Measurements from ENCODE around the gene GLYAT.
"Not testable (repeated sequence)": the region's sequence is repeated elsewhere in the genome, so short reads cannot be mapped to it uniquely, and the experiment has no call there.

GLYAT gene

DNA sequence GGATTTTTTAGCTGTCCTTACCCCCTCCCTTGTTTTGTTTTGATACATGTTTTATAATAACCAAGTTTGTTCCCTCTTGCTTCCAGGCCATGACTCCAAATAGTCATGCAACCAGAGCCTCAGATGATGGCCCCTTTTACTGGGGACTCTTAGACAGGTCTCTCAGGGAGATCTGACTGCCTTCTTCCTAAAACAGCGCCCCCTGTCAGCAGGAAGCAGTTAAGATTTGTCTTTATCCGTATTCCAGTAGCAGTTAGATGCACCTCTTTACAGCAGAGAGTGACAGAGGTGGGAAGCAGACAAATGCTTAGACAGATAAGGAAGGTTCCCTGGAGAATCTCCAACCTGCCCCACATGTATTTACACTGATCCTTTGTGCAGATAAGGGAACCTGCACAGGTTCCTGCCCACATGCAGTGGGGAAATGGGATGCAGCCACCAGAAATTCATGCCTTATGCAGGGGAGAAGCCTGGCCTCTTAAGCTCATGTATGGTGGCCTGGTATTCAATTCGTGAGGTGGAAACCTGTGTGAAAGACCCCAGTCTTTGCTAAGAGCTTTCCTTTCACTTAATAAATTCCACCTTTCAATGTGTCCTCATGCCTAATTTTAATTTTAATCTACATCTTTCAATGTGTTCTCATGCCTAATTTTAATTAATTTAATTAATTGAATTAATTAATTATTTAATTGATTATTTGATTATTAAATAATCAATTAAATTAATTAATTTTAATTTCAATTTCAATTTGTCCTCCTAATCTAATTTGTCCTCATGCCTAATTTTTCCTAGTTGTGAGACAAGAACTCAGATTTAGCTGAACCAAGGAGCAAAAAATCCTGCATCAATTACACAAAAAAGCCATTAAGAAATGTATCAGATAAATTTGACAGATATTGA, 11.5 kb upstream of the GLYAT start:
- DNase-seq (ENCODE audit: low spot score) = no peak

DNA sequence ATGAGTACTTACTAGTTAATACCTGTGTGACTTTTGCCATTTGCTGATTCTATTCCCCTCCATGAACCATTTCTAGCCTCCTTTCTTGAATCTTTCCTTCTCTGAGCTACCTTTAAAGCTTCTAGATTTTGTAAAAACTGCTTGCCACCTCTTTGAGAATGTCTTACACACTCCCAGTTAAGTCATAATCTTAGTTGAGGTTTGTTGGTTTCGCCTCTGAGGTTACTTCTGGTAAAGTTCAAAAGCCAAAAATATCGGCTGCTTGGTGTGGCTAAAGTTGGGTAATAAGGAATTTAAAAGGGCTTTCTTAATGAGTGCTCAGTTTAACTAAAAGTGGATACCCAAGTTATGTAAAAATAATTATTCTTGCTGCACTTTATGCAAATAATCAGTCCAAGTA, 10.4 kb upstream of the GLYAT start:
- no peak for DNase-seq (ENCODE audit: low spot score)

DNA sequence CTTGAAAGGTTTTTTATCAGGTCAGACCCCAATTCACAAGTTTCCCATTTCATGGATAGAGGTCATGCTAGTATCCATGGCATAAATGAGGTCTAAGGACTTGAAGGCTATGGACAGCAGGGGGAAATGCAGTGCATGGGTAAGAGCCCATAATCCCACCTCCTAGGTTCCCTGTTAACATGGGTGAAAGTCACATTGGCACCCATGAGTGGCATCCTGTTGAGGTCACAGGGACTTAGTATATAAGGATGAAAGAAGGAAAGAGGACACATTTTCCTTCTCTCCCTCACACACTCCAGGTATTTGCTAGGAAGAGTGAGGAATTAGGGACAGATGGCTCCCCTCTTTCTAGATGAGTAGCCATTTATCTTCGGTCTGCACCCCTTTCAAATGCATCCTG, 9.4 kb upstream of the GLYAT start:
- no peak for DNase-seq (ENCODE audit: low spot score)

DNA sequence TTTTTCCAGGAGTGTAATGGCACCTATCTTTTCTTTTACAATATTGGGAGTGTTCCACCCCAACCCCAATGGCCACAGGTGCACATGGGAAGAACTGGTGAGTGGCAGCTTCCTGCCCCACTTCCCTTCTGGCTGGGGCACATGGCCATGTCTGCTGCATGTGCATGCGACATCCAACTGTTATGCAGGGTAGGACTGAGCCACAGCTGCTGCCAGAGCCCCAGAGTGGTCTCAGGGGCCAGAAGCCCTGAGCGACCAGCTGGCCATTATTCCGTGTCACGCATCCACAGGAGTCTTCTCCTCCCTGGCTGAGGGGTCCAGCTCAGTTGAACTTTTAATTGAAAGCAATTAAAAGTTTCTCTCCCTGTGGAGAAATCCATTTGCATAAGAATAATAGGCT, 8.7 kb upstream of the GLYAT start:
- no peak for DNase-seq (ENCODE audit: low spot score)

DNA sequence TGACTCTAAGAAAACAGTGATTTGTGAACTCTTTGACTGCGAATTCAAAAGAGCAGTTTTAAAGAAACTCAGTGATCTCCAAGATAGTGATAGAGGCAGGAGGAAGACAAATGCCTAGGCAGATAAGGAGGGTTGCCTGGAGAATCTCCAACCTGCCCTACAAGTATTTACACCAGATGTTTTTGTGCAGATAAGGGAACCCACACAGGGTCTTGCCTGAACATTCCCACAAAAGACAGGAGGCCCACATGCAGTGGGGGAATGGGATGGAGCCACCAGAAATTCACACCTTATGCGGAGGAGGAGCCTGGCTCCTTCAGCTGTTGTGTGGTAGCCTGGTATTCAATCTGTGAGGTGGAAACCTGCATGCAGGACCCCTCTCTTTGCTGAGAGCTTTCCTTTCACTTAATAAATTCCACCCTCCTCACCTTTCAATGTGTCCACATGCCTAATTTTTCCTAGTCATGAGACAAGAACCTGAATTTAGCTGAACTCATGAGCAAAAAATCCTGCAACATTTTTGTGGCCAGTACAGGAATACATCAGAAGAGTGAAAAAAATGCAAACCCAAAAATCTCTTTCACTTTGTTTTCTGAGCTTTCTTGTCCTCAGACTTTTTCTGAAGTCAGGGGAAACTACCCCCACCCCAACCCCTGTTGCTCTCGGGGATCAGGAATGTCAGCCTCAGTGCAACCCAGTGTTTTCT, 8.1 kb upstream of the GLYAT start:
- DNase-seq (ENCODE audit: low spot score) = no peak

DNA sequence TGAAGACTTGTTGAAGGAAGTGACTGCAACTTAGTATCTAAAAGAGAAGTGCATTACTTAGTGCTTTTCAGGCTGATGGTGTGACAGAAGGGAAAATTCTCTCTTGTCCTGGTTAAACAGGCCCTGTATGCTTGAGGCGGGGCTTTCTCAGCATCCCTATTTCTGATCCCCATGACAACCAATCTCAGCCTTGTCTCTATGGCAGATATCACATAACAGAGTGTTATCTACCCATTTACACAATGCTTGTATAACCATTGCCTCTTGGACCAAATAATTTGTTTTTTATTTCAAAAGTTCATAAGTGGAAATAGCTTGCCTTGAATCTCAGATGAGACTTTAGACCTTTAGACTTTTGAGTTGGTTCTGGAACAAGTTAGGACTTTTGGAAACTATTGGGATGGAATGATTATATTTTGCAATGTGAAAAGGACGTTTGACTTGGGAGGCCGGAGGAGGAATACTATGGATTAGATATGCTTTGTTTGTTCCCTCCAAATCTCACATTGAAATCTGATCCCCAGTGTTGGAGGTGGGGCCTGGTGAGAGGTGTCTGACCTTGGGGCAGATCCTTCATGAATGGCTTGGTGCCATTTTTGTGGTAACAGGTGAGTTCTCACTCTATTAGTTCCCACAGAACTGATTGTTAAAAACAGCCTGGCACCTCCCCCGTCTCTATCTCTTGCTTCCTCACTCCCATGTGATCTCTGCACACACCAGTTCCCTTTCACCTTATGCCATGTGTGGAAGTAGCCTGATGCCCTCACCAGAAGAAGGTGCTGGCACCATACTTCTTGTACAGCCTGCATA, 3.1 kb upstream of the GLYAT start:
- no peak for DNase-seq (ENCODE audit: low spot score)

DNA sequence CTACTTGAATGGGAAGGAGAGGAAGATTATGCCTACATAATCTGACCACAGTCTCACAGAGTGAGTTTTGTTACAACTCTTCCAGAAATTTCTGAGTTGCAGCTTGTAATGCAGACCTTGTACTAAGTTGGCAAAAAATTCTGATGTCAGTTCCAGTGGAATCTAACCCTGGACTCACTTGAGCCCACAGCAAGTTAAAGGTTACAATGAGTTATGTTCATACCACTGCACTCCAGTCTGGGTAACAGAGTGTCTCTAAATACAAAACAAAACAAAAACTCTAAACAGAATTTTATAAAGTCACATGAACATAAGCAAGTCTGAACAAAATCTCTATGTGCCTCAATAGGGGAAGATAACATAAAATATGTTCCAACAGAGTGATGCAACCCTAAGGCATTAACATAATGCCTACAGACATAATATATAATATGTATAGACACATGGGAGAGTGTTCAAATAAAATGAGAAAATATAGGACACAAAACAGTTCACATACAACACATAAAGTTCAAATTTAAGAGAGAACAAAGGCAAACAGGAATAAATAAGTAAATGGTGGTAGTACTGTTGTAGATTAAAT, 1.1 kb downstream of the GLYAT start:
- no peak for DNase-seq (ENCODE audit: low spot score)

DNA sequence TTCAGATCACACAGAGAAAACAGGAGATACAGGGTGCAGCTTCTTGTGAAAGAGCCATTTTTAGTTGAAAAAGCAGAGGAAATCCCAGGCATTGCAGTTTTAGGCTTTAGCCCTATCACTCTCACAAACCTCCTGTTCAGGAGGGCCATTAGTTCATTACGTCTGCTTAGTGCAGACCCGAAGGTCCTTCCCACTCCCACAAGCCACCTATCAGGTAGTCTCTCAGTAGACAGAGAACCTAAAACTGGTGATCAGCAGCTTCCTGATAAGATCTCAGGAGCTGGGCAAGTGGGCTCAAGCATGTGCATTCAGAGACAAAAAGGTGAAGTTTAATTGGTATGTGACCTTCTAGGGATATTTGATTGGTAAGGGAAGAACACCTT, 4.3 kb downstream of the GLYAT start:
- no peak for DNase-seq (ENCODE audit: low spot score)

DNA sequence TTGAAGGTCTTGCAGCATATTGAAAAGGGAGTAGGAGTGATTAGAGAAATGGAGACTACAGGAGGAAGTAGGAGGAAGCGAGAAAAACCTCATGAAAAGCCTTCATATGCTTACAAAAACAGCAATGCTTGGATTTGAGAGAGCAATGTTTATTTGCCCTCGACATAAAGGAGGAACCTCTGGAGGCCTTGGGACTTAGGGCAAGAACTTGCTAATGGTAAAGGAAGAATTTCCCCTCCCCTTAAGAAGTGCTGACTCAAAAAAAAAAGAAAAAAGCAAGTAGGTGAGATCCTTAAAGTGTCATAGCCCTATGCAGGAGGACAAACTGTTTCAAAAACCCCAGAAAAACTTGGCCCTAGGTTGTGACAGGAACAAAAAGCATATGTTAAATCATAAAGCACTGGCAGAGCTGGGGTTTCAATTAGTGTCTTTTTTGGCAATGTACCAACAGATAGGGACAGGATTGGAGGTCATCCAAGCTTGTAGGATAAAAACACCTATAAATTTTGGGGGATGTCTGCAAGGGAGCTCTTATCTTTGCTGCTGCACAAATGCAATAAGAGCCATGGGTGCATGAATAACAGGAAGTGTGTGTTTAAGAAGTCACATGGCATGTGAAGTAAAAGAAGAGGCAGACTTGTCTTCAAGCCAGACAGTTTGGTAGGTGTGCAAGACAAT, 4.9 kb downstream of the GLYAT start:
- DNase-seq (ENCODE audit: low spot score) = no peak

DNA sequence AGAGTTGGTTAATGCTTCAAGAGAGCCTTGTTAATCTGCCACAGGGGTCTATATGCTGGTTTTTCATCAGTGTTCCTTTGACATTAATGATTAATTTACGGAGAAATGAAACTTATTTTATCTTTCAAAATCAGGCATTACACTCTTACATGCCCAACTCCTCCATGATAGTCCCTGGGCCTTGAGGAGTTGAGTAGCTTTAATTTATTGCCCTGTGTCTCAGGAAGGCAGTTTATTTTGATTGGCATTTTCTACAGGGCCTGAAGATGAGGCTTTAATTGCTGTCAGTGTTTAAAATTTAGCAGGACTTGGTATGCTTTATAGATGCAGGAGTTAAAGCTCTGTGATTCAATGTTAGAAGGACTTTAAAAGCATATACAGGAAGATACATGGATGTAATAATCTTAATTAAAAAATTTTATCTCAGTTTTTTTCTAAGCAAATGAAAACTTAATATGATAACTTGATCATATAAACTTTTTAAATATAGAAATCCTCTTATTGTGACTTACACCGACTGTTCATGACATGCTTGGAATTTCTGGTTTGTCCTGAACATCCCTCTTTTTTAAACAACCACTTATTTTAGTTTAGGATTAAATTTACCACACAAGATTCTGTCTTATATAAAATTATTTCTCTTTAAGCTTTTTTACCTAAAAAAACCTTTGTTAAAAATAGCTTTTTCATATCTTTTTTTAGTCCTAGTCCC, 12.2 kb downstream of the GLYAT start:
- no peak for DNase-seq (ENCODE audit: low spot score)

DNA sequence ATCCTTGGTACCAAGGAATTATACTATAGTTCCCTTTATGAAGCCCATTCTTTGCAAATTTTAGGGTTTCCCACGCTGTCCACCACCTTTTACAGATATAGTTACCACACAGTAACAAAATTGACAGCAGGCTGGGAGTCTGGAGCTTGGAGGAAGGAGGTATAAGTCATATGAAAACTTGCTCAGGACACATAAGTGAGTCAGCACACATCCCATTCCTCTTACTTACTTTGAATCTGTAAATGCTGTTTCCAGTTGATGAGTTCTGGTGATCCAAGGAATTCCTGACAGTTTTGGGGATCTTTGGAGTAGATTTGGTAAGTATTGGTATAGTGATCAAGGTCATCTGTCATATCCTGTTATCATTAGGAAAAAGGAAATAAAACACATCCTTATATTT, 19.2 kb downstream of the GLYAT start:
- no peak for DNase-seq (ENCODE audit: low spot score)

DNA sequence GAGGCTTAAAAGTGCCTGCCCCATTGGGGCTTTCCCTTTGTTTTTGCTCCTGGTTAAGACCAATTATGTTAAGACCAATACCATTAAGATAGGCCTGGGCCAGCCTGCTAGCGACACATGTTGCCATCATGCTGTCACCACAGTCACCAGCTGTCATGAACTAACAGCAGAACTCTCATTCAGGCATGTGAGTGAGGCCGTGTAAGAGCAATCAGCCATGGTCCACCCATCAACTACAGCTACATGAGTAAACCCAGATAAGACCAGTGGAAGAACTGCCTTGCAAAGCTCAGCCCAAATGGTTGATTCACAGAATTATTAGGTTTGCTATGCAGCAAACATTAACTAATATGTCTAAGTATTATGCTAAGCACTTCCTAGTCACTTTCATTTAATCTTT, 19.9 kb downstream of the GLYAT start:
- no peak for DNase-seq (ENCODE audit: low spot score)

DNA sequence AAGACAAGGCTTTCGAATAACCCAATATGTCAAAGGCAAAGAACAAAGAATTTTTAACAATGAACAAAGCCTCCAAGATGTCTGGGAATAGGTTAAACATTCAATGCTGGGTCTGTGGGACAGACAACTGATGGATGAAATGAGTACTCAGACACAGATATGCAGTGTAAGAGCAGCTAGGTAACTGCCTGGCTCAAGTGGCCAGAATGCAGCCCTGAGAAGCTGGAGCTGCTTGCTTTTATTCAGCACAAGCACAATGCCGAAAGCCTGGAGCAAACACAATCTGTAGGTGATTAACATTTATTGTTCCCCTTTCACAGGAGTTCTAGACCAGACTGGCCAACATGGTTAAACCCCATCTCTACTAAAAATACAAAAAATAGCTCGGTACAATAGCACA, 24.0 kb downstream of the GLYAT start:
- DNase-seq (ENCODE audit: low spot score) = no peak

DNA sequence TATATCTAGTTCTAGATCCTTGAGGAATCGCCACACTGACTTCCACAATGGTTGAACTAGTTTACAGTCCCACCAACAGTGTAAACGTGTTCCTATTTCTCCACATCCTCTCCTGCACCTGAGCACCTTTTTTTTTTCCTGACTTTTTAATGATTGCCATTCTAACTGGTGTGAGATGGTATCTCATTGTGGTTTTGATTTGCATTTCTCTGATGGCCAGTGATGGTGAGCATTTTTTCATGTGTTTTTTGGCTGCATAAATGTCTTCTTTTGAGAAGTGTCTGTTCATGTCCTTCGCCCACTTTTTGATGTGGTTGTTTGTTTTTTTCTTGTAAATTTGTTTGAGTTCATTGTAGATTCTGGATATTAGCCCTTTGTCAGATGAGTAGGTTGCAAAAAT, 34.9 kb downstream of the GLYAT start:
- not testable (repeated sequence) for DNase-seq (ENCODE audit: low spot score)

DNA sequence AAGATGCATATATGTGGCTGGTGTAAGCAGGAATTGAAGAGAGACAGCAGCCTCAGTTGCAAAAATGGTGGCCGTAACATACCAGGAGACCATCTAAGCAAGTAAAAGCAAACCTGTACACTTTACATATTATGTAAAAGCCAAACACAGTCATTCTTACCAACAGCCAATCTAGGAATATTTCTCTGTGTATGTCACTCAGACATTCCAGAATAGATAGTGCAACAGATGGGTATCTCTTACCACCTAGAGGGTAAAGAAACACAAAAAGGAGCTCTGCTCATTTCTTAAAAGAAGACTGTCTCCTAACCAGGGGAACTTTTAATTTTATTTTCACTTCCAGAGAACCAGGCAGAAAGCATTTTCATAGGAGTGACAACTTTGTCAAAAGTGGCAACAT, 38.7 kb downstream of the GLYAT start:
- DNase-seq (ENCODE audit: low spot score) = no peak

DNA sequence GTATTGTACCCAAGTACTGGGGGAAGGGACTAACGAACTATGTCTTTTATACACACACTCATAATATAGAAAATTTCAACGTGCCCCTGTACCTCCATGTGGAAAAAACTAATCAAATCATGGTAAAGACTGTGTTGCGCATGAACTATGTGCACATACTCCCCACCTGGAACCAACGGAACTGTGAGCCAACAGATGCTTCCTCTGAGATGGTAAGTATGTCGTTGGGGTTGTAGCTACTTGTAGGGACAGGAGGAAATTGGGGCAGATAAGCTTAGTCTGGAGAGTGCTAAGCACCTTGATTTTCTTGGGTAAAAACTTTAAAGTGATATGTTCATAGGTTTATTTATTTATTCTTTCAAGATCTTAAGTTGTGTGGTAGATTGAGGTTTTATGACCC, 40.1 kb downstream of the GLYAT start:
- no peak for DNase-seq (ENCODE audit: low spot score)

DNA sequence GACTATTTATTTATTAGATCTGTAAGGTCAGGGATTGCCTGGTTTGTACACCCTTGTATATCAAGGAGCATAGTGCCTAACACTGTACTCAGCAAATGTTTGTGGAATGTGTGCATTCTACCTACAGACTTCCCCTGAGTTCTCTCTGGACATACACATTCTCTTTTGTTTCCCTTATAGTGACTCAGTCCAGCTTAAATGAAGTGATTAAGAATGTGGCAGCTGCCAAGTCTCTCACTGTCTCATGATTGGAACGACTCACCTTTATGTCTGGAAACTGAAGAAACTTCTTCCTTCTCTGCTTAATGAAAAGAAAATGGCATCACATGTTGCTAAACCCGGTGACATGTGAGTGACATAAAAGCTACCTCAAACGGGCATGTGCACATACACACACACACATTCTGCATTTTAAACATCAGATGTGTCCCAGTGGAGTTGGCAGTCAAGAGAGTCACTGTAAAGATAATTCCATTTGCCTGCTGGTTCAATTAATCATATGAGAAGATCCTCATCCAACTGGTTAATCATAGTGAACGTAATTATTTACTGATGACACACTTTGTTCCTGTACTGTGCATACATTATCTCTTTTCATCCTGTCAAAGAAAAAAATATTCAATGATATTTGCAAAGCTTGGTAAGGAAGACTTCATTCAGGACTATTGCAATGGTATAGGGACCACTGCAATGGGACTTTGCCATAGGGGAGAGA, 42.8 kb downstream of the GLYAT start:
- DNase-seq (ENCODE audit: low spot score) = no peak

DNA sequence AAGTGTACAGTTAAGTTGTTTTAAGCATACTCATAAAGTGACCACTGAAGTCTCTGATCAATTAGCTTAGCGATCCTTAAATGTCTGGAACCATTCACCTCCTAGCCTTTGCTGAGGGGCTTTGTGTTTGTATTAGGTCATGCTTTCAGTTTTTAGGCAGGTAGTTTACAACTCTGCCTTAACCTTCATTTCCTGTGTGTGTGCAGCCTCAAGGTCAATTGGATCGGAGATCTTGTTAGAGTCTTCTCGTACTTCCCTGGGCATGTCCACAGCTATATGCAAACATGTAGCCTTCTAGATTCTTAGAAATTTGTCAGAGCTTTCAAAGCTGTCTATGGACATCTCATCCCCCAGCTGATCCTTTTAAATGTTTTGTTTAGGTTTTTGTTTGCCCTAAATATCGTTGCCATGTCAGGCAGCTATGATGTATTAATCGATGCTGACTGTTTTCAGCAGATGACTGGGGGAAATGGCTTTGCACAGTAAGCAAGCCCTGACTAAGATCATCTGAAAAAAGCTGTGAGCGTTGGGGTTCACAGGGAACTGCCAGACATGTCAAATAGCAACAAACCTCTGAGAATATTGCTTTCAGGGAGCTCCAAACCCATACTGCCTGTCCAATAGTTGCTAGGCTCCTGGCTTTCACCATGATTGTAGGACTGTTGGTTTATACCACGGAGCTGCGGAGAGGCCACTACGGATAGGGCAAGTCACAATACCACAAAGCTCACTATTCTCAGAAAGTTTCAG, 45.6 kb downstream of the GLYAT start:
- DNase-seq (ENCODE audit: low spot score) = no peak

DNA sequence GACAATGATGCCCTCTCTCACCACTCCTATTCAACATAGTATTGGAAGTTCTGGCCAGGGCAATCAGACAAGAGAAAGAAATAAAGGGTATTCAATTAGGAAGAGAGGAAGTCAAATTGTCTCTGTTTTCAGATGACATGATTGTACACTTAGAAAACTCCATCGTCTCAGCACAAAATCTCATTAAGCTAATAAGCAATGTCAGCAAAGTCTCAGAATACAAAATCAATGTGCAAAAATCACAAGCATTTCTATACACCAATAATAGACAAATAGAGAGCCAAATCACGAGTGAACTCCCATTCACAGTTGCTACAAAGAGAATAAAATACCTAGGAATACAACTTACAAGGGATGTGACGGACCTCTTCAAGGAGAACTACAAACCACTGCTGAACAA, 49.1 kb downstream of the GLYAT start:
- DNase-seq (ENCODE audit: low spot score) = not testable (repeated sequence)

DNA sequence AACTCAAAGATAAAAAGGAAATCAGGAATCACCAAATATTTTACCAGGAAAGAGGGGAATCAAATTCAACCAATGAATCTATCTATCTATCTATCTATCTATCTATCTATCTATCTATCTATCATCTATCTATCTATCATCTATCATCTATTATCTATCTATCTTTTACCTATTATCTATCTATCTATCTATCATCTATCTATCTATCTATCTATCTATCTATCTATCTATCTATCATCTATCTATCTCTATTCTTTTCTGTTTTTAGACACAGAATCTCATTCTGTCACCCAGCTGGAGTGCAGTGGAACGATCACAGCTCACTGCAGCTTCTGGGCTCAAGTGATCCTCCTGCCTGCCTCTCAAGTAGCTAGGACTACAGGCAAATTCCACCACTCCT, 54.2 kb downstream of the GLYAT start:
- not testable (repeated sequence) for DNase-seq (ENCODE audit: low spot score)

All from CD4-positive, alpha-beta T cell treated with Interleukin-15 for 4 hours (primary cell).